K562 treated with DMSO at 1 percent for 24 hours (cell line): ENCODE data around the gene SSC5D. TPM values are rescaled to one million over a fixed set of nuclear protein-coding genes. Genes with fewer than 3 reads are reported as not detected.

Source experiments
- total RNA-seq: library from RNA; unstranded; fragments of 300-600 nt; gene quantifications from 2 replicates; pipeline ENCODE4 v1.2.3, GENCODE V29; 2022; ENCODE audit warnings: low read depth; ENCODE audit not compliant: insufficient read depth

Gene SSC5D
- 0.81 and 2.3 TPM in 2 replicates for total RNA-seq

GRCh38 chr19:55487924-55488687 is at the start of gene SSC5D:
TSS of gene SSC5D (plus strand) at chr19:55488436. CDS start at chr19:55488590, 154 bp downstream.

GRCh38 chr19:55443045-55443823 is 45.0 kb upstream of the SSC5D start, which contains the start of gene SHISA7:
TSS of gene SHISA7 (minus strand) at chr19:55443300. CDS start at chr19:55442863, 437 bp downstream.

GRCh38 chr19:55461259-55461973 is 26.8 kb upstream of the SSC5D start, which contains the start of gene ISOC2:
TSS of gene ISOC2 (minus strand) at chr19:55461642. CDS start at chr19:55456486, 5,156 bp downstream.

GRCh38 chr19:55464662-55465054 is 23.6 kb upstream of the SSC5D start, which contains the start of gene C19orf85:
TSS of gene C19orf85 (minus strand) at chr19:55464751. CDS start at chr19:55464554, 197 bp downstream.

GRCh38 chr19:55476100-55476775 is 12.0 kb upstream of the SSC5D start, which contains the start of gene ZNF628:
TSS of gene ZNF628 (plus strand) at chr19:55476617. CDS start at chr19:55479911, 3,294 bp downstream.

GRCh38 chr19:55484593-55485438 is 3.4 kb upstream of the SSC5D start, which contains the start of gene NAT14:
TSS of gene NAT14 (plus strand) at chr19:55485188. CDS start at chr19:55485709, 521 bp downstream.

GRCh38 chr19:55536951-55537740 is 48.9 kb downstream of the SSC5D start, which contains the start of gene SBK2:
TSS of gene SBK2 (minus strand) at chr19:55537133. CDS start at chr19:55536294, 839 bp downstream.

GRCh38 chr19:55545443-55545842 is 57.2 kb downstream of the SSC5D start, which contains the start of gene SBK3:
TSS of gene SBK3 (minus strand) at chr19:55545543. CDS start at chr19:55545543, 0 bp downstream.

Other genes with a start within 250 kb of the SSC5D start
- gene PPP6R1, start 229.4 kb upstream of the SSC5D start, total RNA-seq = 109 and 112 TPM in 2 replicates
- 89.9 and 92.8 TPM in 2 replicates for gene HSPBP1, start 208.3 kb upstream of the SSC5D start, total RNA-seq
- gene BRSK1, start 204.4 kb upstream of the SSC5D start, total RNA-seq = 7.4 and 8.4 TPM in 2 replicates
- 3.5 and 3.8 TPM in 2 replicates for gene TMEM150B, start 163.1 kb upstream of the SSC5D start, total RNA-seq
- gene KMT5C, start 148.6 kb upstream of the SSC5D start, total RNA-seq = 71.4 and 83.5 TPM in 2 replicates
- not detected in 2 replicates for gene COX6B2, start 133.7 kb upstream of the SSC5D start, total RNA-seq
- gene GARIN5B, start 125.2 kb upstream of the SSC5D start, total RNA-seq = not detected in 2 replicates
- not detected in 2 replicates for gene IL11, start 118.0 kb upstream of the SSC5D start, total RNA-seq
- gene TMEM190, start 111.6 kb upstream of the SSC5D start, total RNA-seq = not detected in 2 replicates
- gene TMEM238, start 104.1 kb upstream of the SSC5D start, total RNA-seq = 6.7 and 9.3 TPM in 2 replicates
- gene RPL28, start 102.5 kb upstream of the SSC5D start, total RNA-seq = 3,982 and 4,146 TPM in 2 replicates
- 574 and 580 TPM in 2 replicates for gene UBE2S, start 80.6 kb upstream of the SSC5D start, total RNA-seq
- gene SHISA7, start 45.1 kb upstream of the SSC5D start, total RNA-seq = 0.13 and 0.37 TPM in 2 replicates
- 89.2 and 101 TPM in 2 replicates for gene ISOC2, start 26.8 kb upstream of the SSC5D start, total RNA-seq
- not detected in 2 replicates for gene C19orf85, start 23.7 kb upstream of the SSC5D start, total RNA-seq
- gene ZNF628, start 11.8 kb upstream of the SSC5D start, total RNA-seq = 24.8 and 40.1 TPM in 2 replicates
- 42.4 and 59.4 TPM in 2 replicates for gene NAT14, start 3.2 kb upstream of the SSC5D start, total RNA-seq
- gene SBK2, start 48.7 kb downstream of the SSC5D start, total RNA-seq = not detected in 2 replicates
- gene SBK3, start 57.1 kb downstream of the SSC5D start, total RNA-seq = 0.54 and 0.58 TPM in 2 replicates
- 21.0 and 21.2 TPM in 2 replicates for gene ZNF579, start 92.4 kb downstream of the SSC5D start, total RNA-seq
- 22.4 and 24.3 TPM in 2 replicates for gene FIZ1, start 111.1 kb downstream of the SSC5D start, total RNA-seq
- 36.7 and 51.4 TPM in 2 replicates for gene ZNF524, start 111.9 kb downstream of the SSC5D start, total RNA-seq
- gene ZNF865, start 117.2 kb downstream of the SSC5D start, total RNA-seq = 42.3 and 49.2 TPM in 2 replicates
- gene ZNF784, start 136.1 kb downstream of the SSC5D start, total RNA-seq = 8.9 and 10.8 TPM in 2 replicates
- 63.3 and 72.2 TPM in 2 replicates for gene ZNF580, start 152.6 kb downstream of the SSC5D start, total RNA-seq
- 48.8 and 56.6 TPM in 2 replicates for gene ZNF581, start 155.2 kb downstream of the SSC5D start, total RNA-seq
- 39.6 and 48.7 TPM in 2 replicates for gene CCDC106, start 159.8 kb downstream of the SSC5D start, total RNA-seq
- gene U2AF2, start 166.6 kb downstream of the SSC5D start, total RNA-seq = 211 and 216 TPM in 2 replicates
- gene EPN1, start 186.8 kb downstream of the SSC5D start, total RNA-seq = 131 and 133 TPM in 2 replicates
- not detected in 2 replicates for gene NLRP9, start 250.0 kb downstream of the SSC5D start, total RNA-seq